B cell (primary cell): ENCODE measurements around the gene PPP1R9A. TPM values are rescaled to one million over a fixed set of nuclear protein-coding genes. Genes with fewer than 3 reads are reported as not detected.

Experiments used
- ATAC-seq: fragments of 200-7000 bp; cut with Tn5 transposase; one replicate; pipeline ENCODE4 v1.10.0; 2021; ENCODE audit warnings: low read depth, mild to moderate bottlenecking, moderate number of reproducible peaks, moderate library complexity
- CTCF ChIA-PET: fragments of 350-600 bp; sonication (Branson Sonifier 250); formaldehyde crosslinking; loops from one replicate; lab custom pipeline; 2021; ENCODE audit warnings: antibody characterized with exemption, inconsistent platforms; lab: Charles Lee
- POLR2A ChIA-PET: fragments of 350-600 bp; sonication (Branson Sonifier 250); formaldehyde crosslinking; loops from one replicate; lab custom pipeline; 2021; ENCODE audit warnings: antibody characterized with exemption; lab: Charles Lee
- DNase-seq: peaks from one replicate; pipeline ENCODE4 v3.0.0; 2013
- H2AFZ ChIP-seq: 2 replicates; pipeline ENCODE4 v1.6.1; 2012; ENCODE audit warnings: mild to moderate bottlenecking, low read depth, low read length; ENCODE audit not compliant: insufficient read depth, poor library complexity, severe bottlenecking
- H3K27ac ChIP-seq, 2 donors: 1 replicate in 1 of 2; 2 replicates in 1 of 2; pipeline ENCODE4 v1.5.1; 2012 to 2013; ENCODE audit warnings: low read length in 2 of 2, mild to moderate bottlenecking in 2 of 2, moderate library complexity in 1 of 2
- H3K27me3 ChIP-seq, 4 experiments: fragments of 200-600 bp in 1 of 4; sonication (generic) in 1 of 4; replicated peaks in 1 of 4; 1 replicate in 2 of 4; 2 replicates in 2 of 4; pipeline versions ENCODE4 v1.6.1 to v1.7.0; 2013 to 2016; ENCODE audit warnings: low read length in 3 of 4, mild to moderate bottlenecking in 2 of 4, mixed read lengths in 1 of 4, moderate library complexity in 1 of 4; ENCODE audit not compliant: insufficient read depth in 4 of 4, control insufficient read depth in 3 of 4; ENCODE audit errors: control extremely low read depth in 1 of 4
- H3K36me3 ChIP-seq, 2 experiments: replicated peaks in 1 of 2; 1 replicate in 1 of 2; 2 replicates in 1 of 2; pipeline versions ENCODE4 v1.6.1 to v1.7.1; 2013; ENCODE audit warnings: low read length in 1 of 2; ENCODE audit not compliant: insufficient read depth in 2 of 2, control insufficient read depth in 1 of 2; ENCODE audit errors: control extremely low read depth in 1 of 2, extremely low read depth in 1 of 2
- H3K4me1 ChIP-seq, 2 donors: fragments of 200-600 bp in 1 of 2; sonication (generic) in 1 of 2; 1 replicate in 1 of 2; 2 replicates in 1 of 2; pipeline versions ENCODE4 v1.5.1 to v1.6.1; 2013 to 2017; ENCODE audit warnings: low read length in 2 of 2; ENCODE audit not compliant: control insufficient read depth in 2 of 2, insufficient read depth in 2 of 2
- H3K4me2 ChIP-seq: replicated peaks from 2 replicates; pipeline ENCODE3; 2012; ENCODE audit warnings: mild to moderate bottlenecking, low read depth, low read length; ENCODE audit not compliant: poor library complexity, severe bottlenecking
- H3K4me3 ChIP-seq, 5 experiments: fragments of 200-600 bp in 1 of 5; sonication (generic) in 1 of 5; 1 replicate in 3 of 5; 2 replicates in 2 of 5; pipeline versions ENCODE4 v1.5.1 to v1.7.0; 2011 to 2016; ENCODE audit warnings: low read length in 4 of 5, mild to moderate bottlenecking in 4 of 5, low read depth in 2 of 5, control low read depth in 1 of 5, moderate library complexity in 1 of 5; ENCODE audit not compliant: insufficient read depth in 1 of 5; ENCODE audit errors: control extremely low read depth in 1 of 5, extremely low read depth in 1 of 5
- H3K79me2 ChIP-seq: fragments of 200-600 bp; sonication (generic); one replicate; pipeline ENCODE4 v1.6.0; 2016; ENCODE audit warnings: low read length; ENCODE audit not compliant: control insufficient read depth, insufficient read depth
- H3K9ac ChIP-seq: fragments of 200-600 bp; sonication (generic); 2 replicates; pipeline ENCODE4 v1.6.1; 2017; ENCODE audit warnings: mild to moderate bottlenecking, low read length, moderate library complexity
- H3K9me3 ChIP-seq, 3 donors: one replicate each; pipeline versions ENCODE4 v1.6.1 to v1.7.1; 2013; ENCODE audit warnings: low read length in 2 of 3; ENCODE audit not compliant: control insufficient read depth in 2 of 3, insufficient read depth in 1 of 3; ENCODE audit errors: control extremely low read depth in 1 of 3
- H4K20me1 ChIP-seq: 2 replicates; pipeline ENCODE4 v1.6.0; 2012; ENCODE audit warnings: mild to moderate bottlenecking, low read length; ENCODE audit not compliant: insufficient read depth, control insufficient read depth, poor library complexity, severe bottlenecking
- H3K27ac Mint-ChIP-seq: one replicate; pipeline ENCODE4 v1.8.0; 2021; ENCODE audit warnings: mixed read lengths
- H3K27me3 Mint-ChIP-seq: one replicate; pipeline ENCODE4 v1.8.0; 2021; ENCODE audit warnings: mixed read lengths
- H3K4me1 Mint-ChIP-seq: one replicate; pipeline ENCODE4 v1.8.0; 2021; ENCODE audit warnings: mixed read lengths
- H3K4me3 Mint-ChIP-seq: one replicate; pipeline ENCODE4 v1.8.0; 2021; ENCODE audit warnings: mixed read lengths
- H3K9me3 Mint-ChIP-seq: one replicate; pipeline ENCODE4 v1.8.0; 2022; ENCODE audit warnings: mixed read lengths; ENCODE audit not compliant: insufficient read depth
- CTCF ChIP-seq: fragments of 200-600 bp; IDR thresholded peaks from one replicate; pipeline ENCODE4 v1.8.0; 2022; ENCODE audit warnings: antibody characterized with exemption, mild to moderate bottlenecking
- EZH2 ChIP-seq: IDR thresholded peaks from 2 replicates; pipeline ENCODE4 v1.6.1; 2012; ENCODE audit warnings: borderline replicate concordance, low read depth, mild to moderate bottlenecking, moderate library complexity, low read length; ENCODE audit not compliant: insufficient read depth, poor library complexity, severe bottlenecking
- WGBS: methylation state at CpG from one replicate; pipeline ENCODE4 v1.1.5; 2013; ENCODE audit warnings: missing lambda C conversion rate; ENCODE audit not compliant: insufficient coverage; 5-methylcytosine and 5-hydroxymethylcytosine counted together
- intact Hi-C: fragments of 100-400 bp; cut with micrococcal nuclease; formaldehyde crosslinking; loops from one replicate; pipeline ENCODE4 v1.10.0; 2022
- polyA plus RNA-seq: library from polyadenylated mRNA; depleted of rRNA; stranded (reverse); fragments of >200 nt; gene quantifications from 2 replicates; pipeline ENCODE4 v1.2.3, GENCODE V29; 2012
- total RNA-seq, 2 donors: library from RNA; stranded (reverse); fragments of 120-200 nt in 1 of 2; gene quantifications; 1 replicate in 1 of 2; 2 replicates in 1 of 2; pipeline versions ENCODE4 v1.2.3 to v1.2.4, GENCODE V29; 2013 to 2022

Gene PPP1R9A
- total and polyA plus RNA-seq, 2 donors (not counting 1 experiment from before 2014, with no cell fraction given), result 1.1 to 4.8 TPM

- no peak overlapping the region for H3K27ac Mint-ChIP-seq
- Histone ChIP-seq H4K20me1 (no peaks in the 10 kb centered on the region), H3K36me3 (no peaks in the 10 kb centered on the region), H3K4me2 (no peak overlapping the region), H3K9ac (no peak overlapping the region), H3K79me2 (no peaks in the 10 kb centered on the region), H3K27me3 (no peaks in the 10 kb centered on the region), H3K27ac (no peak overlapping the region), H3K4me1 (no peaks in the 10 kb centered on the region), H2AFZ (no peak overlapping the region), H3K9me3 (no peaks in the 10 kb centered on the region), H3K4me3 (no peak overlapping the region)
- no peaks in the 10 kb centered on the region for H3K9me3 Mint-ChIP-seq
- CTCF ChIA-PET, result no interaction called here
- no peak for TF ChIP-seq EZH2
- no peak for TF ChIP-seq CTCF
- peaks cover 3% of the 10 kb centered on the region for H3K27me3 Mint-ChIP-seq
- no peaks in the 10 kb centered on the region for H3K4me1 Mint-ChIP-seq
- H3K4me3 Mint-ChIP-seq, result no peak overlapping the region
- DNase-seq, result no peak
- ATAC-seq, result no peak
- POLR2A ChIA-PET, result no interaction called here
- intact Hi-C loops, result no loop called here
These were observed 155.5 kb downstream of the PPP1R9A start for GRCh38 chr7:95062901-95063300.

- Mint-ChIP-seq H3K4me3 (no peak overlapping the region), H3K9me3 (no peaks in the 10 kb centered on the region), H3K27me3 (no peaks in the 10 kb centered on the region), H3K27ac (no peak overlapping the region), H3K4me1 (no peaks in the 10 kb centered on the region)
- POLR2A ChIA-PET, result no interaction called here
- Histone ChIP-seq H3K4me1 (no peaks in the 10 kb centered on the region), H3K4me2 (no peak overlapping the region), H3K9me3 (no peaks in the 10 kb centered on the region), H4K20me1 (no peaks in the 10 kb centered on the region), H3K27me3 (no peaks in the 10 kb centered on the region), H3K4me3 (no peak overlapping the region), H3K27ac (no peak overlapping the region), H2AFZ (no peak overlapping the region), H3K9ac (no peak overlapping the region), H3K79me2 (no peaks in the 10 kb centered on the region), H3K36me3 (no peaks in the 10 kb centered on the region)
- TF ChIP-seq CTCF, result no peak
- no peak for TF ChIP-seq EZH2
- no CpG with 5 or more reads among the region's 6 CpGs for WGBS
- ATAC-seq, result no peak
- DNase-seq, result no peak
- intact Hi-C loops, result no loop called here
- CTCF ChIA-PET, result interaction anchor here (0.7 kb wide), 1 partner anchor 912 kb away, joined by 3 read pairs; no protein-coding TSS in a partner anchor
These were observed 159.5 kb downstream of the PPP1R9A start for GRCh38 chr7:95066737-95067530.
